Measurements from ENCODE around the gene PITPNB. TPM values are rescaled to one million over a fixed set of nuclear protein-coding genes. Genes with fewer than 3 reads are reported as not detected.

Gene PITPNB
- total RNA-seq, 1 experiment from 2014 or later: 70.7 TPM

DNA sequence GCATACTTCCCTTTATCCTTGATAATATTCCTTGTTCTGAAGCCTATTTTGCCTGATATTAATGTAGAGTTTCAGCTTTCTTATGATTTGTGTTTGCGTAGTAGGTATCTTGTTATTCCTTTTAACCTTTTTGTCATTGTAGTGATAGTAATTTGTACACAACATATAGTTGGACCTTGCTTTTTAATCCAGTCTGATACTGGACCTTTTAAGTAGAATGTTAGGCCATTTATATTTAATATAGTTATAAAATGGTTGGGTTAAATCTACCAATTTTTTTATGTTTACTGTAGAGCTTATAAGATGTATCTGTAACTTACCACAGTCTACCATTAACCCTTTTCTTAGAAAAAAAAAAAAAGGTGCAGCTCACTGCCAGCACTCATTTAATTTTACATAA lies 8.6 kb upstream of the PITPNB start:
- Mint-ChIP-seq H3K36me3 (peaks cover 26% of the 10 kb centered on the region), H3K27ac (no peak overlapping the region), H3K27me3 (ENCODE audit: low read depth) (no peaks in the 10 kb centered on the region), H3K4me3 (no peak overlapping the region), H3K4me1 (peaks cover 15% of the 10 kb centered on the region), H3K9me3 (peaks cover 8% of the 10 kb centered on the region)
- ChIA-PET CTCF (interaction anchor here (1.5 kb wide), 1 partner anchor 93 kb away, joined by 3 read pairs; no protein-coding TSS in a partner anchor), POLR2A (no interaction called here)
- DNase-seq (ENCODE audit: low spot score) (no peak), ATAC-seq (no peak)
- TF ChIP-seq CREM (CRISPR knock-in tag; IDR thresholded peaks at IDR 0.05) (no peak), AFF4 (CRISPR knock-in tag; IDR thresholded peaks at IDR 0.05; ENCODE audit: borderline replicate concordance) (no peak), ZNF423 (CRISPR knock-in tag; IDR thresholded peaks at IDR 0.05) (no peak), ZNF396 (CRISPR knock-in tag; IDR thresholded peaks at IDR 0.05; ENCODE audit: borderline replicate concordance) (no peak), TCF7 (CRISPR knock-in tag; IDR thresholded peaks at IDR 0.05; ENCODE audit: low read depth) (no peak), KAT7 (CRISPR knock-in tag; IDR thresholded peaks at IDR 0.05; ENCODE audit: borderline replicate concordance) (no peak), NR3C1 (CRISPR knock-in tag; conservative IDR thresholded peaks at IDR 0.05; ENCODE audit: low read depth) (no peak), ATF3 (CRISPR knock-in tag; conservative IDR thresholded peaks at IDR 0.05) (no peak), TEAD4 (CRISPR knock-in tag; IDR thresholded peaks at IDR 0.05) (no peak)
- TF ChIP-seq, protein P1, sequence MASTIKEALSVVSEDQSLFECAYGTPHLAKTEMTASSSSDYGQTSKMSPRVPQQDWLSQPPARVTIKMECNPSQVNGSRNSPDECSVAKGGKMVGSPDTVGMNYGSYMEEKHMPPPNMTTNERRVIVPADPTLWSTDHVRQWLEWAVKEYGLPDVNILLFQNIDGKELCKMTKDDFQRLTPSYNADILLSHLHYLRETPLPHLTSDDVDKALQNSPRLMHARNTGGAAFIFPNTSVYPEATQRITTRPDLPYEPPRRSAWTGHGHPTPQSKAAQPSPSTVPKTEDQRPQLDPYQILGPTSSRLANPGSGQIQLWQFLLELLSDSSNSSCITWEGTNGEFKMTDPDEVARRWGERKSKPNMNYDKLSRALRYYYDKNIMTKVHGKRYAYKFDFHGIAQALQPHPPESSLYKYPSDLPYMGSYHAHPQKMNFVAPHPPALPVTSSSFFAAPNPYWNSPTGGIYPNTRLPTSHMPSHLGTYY (CRISPR knock-in tag; IDR thresholded peaks at IDR 0.05): no peak
- TF ChIP-seq, protein P2, sequence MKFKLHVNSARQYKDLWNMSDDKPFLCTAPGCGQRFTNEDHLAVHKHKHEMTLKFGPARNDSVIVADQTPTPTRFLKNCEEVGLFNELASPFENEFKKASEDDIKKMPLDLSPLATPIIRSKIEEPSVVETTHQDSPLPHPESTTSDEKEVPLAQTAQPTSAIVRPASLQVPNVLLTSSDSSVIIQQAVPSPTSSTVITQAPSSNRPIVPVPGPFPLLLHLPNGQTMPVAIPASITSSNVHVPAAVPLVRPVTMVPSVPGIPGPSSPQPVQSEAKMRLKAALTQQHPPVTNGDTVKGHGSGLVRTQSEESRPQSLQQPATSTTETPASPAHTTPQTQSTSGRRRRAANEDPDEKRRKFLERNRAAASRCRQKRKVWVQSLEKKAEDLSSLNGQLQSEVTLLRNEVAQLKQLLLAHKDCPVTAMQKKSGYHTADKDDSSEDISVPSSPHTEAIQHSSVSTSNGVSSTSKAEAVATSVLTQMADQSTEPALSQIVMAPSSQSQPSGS (CRISPR knock-in tag; IDR thresholded peaks at IDR 0.05; ENCODE audit: borderline replicate concordance, low read depth): no peak
- TF ChIP-seq, protein P3, sequence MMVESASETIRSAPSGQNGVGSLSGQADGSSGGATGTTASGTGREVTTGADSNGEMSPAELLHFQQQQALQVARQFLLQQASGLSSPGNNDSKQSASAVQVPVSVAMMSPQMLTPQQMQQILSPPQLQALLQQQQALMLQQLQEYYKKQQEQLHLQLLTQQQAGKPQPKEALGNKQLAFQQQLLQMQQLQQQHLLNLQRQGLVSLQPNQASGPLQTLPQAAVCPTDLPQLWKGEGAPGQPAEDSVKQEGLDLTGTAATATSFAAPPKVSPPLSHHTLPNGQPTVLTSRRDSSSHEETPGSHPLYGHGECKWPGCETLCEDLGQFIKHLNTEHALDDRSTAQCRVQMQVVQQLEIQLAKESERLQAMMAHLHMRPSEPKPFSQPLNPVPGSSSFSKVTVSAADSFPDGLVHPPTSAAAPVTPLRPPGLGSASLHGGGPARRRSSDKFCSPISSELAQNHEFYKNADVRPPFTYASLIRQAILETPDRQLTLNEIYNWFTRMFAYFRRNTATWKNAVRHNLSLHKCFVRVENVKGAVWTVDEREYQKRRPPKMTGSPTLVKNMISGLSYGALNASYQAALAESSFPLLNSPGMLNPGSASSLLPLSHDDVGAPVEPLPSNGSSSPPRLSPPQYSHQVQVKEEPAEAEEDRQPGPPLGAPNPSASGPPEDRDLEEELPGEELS (CRISPR knock-in tag; IDR thresholded peaks at IDR 0.05): no peak

GRCh38 chr22:27925331-27925730 lies 6.3 kb upstream of the PITPNB start:
- no peak overlapping the region for H3K27ac Mint-ChIP-seq
- TF ChIP-seq ELF4 (CRISPR knock-in tag; IDR thresholded peaks at IDR 0.05; ENCODE audit: low read depth): no peak
- TF ChIP-seq MXD4 (CRISPR knock-in tag; IDR thresholded peaks at IDR 0.05; ENCODE audit: borderline replicate concordance): no peak
- TF ChIP-seq NR1H2 (CRISPR knock-in tag; IDR thresholded peaks at IDR 0.05): no peak
- TF ChIP-seq EMX1 (CRISPR knock-in tag; IDR thresholded peaks at IDR 0.05): no peak
- TF ChIP-seq, protein P4, sequence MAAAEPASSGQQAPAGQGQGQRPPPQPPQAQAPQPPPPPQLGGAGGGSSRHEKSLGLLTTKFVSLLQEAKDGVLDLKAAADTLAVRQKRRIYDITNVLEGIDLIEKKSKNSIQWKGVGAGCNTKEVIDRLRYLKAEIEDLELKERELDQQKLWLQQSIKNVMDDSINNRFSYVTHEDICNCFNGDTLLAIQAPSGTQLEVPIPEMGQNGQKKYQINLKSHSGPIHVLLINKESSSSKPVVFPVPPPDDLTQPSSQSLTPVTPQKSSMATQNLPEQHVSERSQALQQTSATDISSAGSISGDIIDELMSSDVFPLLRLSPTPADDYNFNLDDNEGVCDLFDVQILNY (CRISPR knock-in tag; IDR thresholded peaks at IDR 0.05): no peak
- TF ChIP-seq FOXK1 (CRISPR knock-in tag; IDR thresholded peaks at IDR 0.05): no peak
- TF ChIP-seq TP53 (CRISPR knock-in tag; IDR thresholded peaks at IDR 0.05): no peak
- no peak for TF ChIP-seq MLX (CRISPR knock-in tag; IDR thresholded peaks at IDR 0.05)
- no peak for TF ChIP-seq AFF4 (CRISPR knock-in tag; IDR thresholded peaks at IDR 0.05; ENCODE audit: borderline replicate concordance)
- no peak for TF ChIP-seq ZNF423 (CRISPR knock-in tag; IDR thresholded peaks at IDR 0.05)
- TF ChIP-seq NFYB (CRISPR knock-in tag; conservative IDR thresholded peaks at IDR 0.05; ENCODE audit: low read depth): no peak

More at GRCh38 chr22:27925331-27925730, 6.3 kb upstream of the PITPNB start:
- POLR2A ChIA-PET: no interaction called here
- ATAC-seq (no peak), DNase-seq (ENCODE audit: low spot score) (no peak)
- Mint-ChIP-seq H3K36me3 (peaks cover 40% of the 10 kb centered on the region), H3K27me3 (ENCODE audit: low read depth) (no peaks in the 10 kb centered on the region), H3K4me3 (no peak overlapping the region), H3K4me1 (peaks cover 12% of the 10 kb centered on the region), H3K9me3 (peaks cover 8% of the 10 kb centered on the region)
- CTCF ChIA-PET: no interaction called here

Measured in WTC11 (cell line).